GM12872 (cell line): Measurements from ENCODE around the gene DNPH1.

Source experiments
- TF ChIP-seq, protein P1 (sequence below): IDR thresholded peaks from 3 replicates; pipeline ENCODE4 v1.5.1; 2011; ENCODE audit warnings: low read depth, mild to moderate bottlenecking, low read length, moderate library complexity; ENCODE audit not compliant: insufficient read depth

Gene DNPH1

DNA sequence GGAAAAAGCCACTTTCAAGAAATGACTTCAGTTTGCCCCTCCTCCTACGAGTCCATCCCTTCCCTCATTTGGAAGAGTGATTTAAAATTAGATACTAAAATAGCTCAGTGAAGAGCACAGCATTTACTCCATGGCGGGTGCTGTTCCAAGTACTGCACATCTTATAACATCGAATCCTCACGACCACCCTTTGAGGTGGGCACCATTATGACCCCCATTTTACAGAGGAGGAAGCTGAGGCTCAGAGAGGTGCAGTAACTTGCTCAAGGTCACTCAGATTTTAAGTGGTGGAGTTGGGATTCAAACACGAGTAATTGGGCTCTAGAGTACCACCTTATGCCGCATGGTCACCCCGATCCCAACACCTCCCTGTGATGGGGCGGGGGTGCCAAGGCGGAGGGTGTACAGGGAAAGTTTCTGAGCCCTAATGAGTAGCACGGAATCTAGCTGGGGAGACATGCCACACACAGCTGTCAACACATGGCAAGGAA is 39.5 kb upstream of the DNPH1 start:
- TF ChIP-seq, protein P1, sequence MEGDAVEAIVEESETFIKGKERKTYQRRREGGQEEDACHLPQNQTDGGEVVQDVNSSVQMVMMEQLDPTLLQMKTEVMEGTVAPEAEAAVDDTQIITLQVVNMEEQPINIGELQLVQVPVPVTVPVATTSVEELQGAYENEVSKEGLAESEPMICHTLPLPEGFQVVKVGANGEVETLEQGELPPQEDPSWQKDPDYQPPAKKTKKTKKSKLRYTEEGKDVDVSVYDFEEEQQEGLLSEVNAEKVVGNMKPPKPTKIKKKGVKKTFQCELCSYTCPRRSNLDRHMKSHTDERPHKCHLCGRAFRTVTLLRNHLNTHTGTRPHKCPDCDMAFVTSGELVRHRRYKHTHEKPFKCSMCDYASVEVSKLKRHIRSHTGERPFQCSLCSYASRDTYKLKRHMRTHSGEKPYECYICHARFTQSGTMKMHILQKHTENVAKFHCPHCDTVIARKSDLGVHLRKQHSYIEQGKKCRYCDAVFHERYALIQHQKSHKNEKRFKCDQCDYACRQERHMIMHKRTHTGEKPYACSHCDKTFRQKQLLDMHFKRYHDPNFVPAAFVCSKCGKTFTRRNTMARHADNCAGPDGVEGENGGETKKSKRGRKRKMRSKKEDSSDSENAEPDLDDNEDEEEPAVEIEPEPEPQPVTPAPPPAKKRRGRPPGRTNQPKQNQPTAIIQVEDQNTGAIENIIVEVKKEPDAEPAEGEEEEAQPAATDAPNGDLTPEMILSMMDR, result no peak

- TF ChIP-seq, protein P1, result no peak
These were observed 39.0 kb upstream of the DNPH1 start for GRCh38 chr6:43268355-43268700.

- TF ChIP-seq, protein P1, result no peak
These were observed 38.5 kb upstream of the DNPH1 start for GRCh38 chr6:43267619-43268354.

DNA sequence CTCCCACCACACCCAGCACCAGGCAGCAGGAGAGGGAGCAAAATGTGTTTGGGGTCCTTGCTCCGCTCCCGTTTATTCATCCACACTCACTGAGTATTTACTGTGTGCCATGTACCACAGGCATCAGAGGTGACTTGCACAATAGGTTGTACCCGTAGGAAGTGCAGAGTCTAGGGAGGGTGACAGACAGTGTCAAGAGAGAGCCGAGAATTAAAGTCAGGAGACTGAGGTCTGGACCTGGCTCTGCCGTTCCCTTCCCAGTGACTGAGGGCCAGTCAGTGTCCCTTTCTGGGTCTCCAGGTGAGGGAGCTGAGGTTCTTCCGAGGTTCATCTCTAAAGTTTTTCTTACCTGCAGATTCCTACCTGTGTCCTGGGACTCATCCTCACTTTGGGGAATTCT is 36.3 kb upstream of the DNPH1 start:
- TF ChIP-seq, protein P1, result no peak

GRCh38 chr6:43264599-43265145 is 35.4 kb upstream of the DNPH1 start:
- TF ChIP-seq, protein P1, result no peak

DNA sequence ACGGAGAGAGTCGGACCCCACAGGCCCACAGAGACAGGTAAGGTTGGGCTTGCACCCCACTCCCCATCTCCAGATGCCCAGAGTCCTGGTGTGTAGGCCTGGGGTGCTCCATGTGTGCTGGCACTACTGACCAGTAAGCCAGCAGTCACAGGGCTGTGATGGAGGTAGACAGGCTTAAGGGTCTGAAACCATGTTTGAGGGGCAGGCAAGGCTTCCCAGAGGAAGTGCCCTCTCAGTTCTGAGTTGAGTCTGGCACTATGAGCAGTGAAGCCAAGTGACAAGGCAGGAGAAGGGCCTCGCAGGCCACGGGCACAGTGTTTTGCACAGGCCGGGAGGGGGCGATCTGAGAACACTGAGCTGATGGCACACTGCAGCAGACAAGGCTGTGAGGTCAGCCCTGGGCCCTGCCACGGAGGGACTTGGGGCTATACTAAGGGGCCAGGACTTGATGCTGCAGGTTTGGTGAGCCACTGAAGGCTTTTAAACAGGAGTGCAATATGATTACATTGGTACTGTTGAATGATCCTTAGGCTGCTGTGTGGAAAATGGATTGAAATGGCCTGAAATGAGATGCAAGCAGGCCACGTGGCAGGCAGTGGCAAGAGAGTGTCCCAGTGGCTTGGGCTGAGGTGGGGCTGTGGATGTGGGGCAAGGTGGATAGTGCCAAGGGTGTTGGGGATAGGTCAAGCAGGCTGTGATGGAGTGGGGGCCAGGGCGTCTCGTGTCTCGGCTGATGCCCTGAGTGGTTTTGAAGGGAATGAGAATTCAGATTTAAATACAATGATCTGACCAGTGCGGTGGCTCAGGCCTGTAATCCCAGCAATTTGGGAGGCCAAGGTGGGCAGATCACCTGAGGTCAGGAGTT is 34.3 kb upstream of the DNPH1 start:
- TF ChIP-seq, protein P1, result peak; percentile 96

- TF ChIP-seq, protein P1, result no peak
These were observed 33.6 kb upstream of the DNPH1 start for GRCh38 chr6:43262780-43263313.
